ENCODE data around the gene FRMD7.

Gene FRMD7, protein sequence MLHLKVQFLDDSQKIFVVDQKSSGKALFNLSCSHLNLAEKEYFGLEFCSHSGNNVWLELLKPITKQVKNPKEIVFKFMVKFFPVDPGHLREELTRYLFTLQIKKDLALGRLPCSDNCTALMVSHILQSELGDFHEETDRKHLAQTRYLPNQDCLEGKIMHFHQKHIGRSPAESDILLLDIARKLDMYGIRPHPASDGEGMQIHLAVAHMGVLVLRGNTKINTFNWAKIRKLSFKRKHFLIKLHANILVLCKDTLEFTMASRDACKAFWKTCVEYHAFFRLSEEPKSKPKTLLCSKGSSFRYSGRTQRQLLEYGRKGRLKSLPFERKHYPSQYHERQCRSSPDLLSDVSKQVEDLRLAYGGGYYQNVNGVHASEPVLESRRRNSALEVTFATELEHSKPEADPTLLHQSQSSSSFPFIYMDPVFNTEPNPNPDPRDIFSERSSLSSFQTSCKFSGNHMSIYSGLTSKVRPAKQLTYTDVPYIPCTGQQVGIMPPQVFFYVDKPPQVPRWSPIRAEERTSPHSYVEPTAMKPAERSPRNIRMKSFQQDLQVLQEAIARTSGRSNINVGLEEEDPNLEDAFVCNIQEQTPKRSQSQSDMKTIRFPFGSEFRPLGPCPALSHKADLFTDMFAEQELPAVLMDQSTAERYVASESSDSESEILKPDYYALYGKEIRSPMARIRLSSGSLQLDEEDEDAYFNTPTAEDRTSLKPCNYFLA

DNA sequence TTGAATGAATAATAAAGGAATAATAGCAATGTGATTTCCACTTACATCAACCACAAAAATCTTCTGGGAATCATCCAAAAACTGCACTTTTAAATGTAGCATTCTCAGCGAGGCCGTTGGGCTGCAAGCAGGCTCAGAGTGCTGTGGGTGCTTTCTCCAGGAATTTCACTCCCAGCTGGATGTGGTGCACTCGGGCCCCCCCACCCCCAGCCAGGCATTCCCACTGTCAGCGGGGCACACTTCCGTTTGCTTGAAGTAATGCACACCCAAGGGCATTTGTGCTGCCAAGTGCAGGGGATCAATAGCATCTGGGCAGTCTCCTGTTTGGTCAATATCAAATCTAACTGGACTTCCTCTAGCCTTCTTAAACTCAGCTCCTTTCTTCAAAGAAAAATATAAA lies at the start of gene FRMD7:
FRMD7 (minus strand) TSS at position 278 of the 400 bp plus-strand sequence; CDS start at position 102, 176 bp downstream.
- DNase-seq (ENCODE audit: low read depth): no peak
- TF ChIP-seq, protein P1, sequence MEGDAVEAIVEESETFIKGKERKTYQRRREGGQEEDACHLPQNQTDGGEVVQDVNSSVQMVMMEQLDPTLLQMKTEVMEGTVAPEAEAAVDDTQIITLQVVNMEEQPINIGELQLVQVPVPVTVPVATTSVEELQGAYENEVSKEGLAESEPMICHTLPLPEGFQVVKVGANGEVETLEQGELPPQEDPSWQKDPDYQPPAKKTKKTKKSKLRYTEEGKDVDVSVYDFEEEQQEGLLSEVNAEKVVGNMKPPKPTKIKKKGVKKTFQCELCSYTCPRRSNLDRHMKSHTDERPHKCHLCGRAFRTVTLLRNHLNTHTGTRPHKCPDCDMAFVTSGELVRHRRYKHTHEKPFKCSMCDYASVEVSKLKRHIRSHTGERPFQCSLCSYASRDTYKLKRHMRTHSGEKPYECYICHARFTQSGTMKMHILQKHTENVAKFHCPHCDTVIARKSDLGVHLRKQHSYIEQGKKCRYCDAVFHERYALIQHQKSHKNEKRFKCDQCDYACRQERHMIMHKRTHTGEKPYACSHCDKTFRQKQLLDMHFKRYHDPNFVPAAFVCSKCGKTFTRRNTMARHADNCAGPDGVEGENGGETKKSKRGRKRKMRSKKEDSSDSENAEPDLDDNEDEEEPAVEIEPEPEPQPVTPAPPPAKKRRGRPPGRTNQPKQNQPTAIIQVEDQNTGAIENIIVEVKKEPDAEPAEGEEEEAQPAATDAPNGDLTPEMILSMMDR (conservative IDR thresholded peaks at IDR 0.05; ENCODE audit: control insufficient read depth, insufficient read depth, low read depth, low read length): no peak
- no peak within 1 kb of the TSS for H3K4me3 ChIP-seq (ENCODE audit: control insufficient read depth, low read depth, low read length)

DNA sequence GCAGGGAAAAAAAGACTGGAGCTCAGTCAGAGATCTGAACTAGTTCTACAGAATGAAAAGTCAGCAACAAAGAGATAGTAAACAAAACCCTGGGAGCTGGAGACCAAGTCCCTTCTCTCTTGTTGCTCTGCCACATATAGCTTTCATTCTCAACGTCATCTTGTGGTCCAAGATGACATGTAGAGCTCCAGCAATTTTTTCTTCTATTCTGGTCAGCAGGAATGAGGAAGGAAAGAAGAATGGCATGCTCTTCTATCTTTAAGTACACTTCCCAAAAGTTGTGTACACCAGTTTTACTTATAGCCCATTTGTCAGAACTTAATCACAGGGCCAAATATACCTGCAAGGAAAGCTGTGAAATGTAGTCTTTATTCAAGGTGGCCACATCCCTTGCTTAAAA lies 45.8 kb upstream of the FRMD7 start:
- H3K4me3 ChIP-seq (ENCODE audit: control insufficient read depth, low read depth, low read length): no peak overlapping the region
- TF ChIP-seq, protein P1 (conservative IDR thresholded peaks at IDR 0.05; ENCODE audit: control insufficient read depth, insufficient read depth, low read depth, low read length): no peak
- no peak for DNase-seq (ENCODE audit: low read depth)

DNA sequence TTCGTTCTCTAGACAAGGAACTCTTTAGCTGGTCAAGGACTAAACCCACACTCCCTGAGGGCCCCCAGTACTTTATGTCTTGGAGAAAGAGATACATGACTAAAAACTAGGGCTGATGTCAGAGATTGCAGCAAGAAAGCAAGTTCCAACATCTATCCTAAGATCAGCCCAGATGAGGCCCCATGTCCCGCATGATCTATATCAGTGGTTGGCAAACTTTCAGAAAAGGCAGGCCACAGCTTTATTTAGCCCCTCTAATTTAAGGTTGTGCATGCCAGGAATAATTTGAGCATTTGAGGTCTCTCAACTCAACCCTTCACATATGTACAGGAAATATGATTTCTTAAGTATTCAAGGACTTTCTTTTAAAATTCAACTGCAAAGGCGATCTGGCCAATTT lies 44.1 kb upstream of the FRMD7 start:
- no peak overlapping the region for H3K4me3 ChIP-seq (ENCODE audit: control insufficient read depth, low read depth, low read length)
- no peak for DNase-seq (ENCODE audit: low read depth)
- TF ChIP-seq, protein P1 (conservative IDR thresholded peaks at IDR 0.05; ENCODE audit: control insufficient read depth, insufficient read depth, low read depth, low read length): no peak

DNA sequence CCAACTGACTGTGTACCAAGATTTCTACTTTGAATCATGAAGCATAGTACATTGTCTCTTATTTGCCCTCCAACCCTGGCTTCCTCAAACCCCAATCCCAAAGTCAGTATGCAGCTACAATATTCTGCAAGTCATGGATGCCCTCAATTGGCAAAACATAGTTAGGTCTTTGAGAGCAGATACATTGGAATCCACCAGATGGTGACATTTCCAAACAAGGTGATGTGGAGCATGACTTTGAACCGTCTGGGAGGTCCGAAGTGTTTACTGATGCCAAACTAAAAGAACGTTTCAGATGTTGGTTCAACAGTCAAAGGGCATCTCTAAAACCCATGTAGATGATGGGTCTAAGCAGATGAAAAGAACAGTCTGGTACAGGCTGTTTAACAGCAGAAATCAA lies 43.7 kb upstream of the FRMD7 start:
- TF ChIP-seq, protein P1 (conservative IDR thresholded peaks at IDR 0.05; ENCODE audit: control insufficient read depth, insufficient read depth, low read depth, low read length): no peak
- DNase-seq (ENCODE audit: low read depth): no peak
- no peak overlapping the region for H3K4me3 ChIP-seq (ENCODE audit: control insufficient read depth, low read depth, low read length)

DNA sequence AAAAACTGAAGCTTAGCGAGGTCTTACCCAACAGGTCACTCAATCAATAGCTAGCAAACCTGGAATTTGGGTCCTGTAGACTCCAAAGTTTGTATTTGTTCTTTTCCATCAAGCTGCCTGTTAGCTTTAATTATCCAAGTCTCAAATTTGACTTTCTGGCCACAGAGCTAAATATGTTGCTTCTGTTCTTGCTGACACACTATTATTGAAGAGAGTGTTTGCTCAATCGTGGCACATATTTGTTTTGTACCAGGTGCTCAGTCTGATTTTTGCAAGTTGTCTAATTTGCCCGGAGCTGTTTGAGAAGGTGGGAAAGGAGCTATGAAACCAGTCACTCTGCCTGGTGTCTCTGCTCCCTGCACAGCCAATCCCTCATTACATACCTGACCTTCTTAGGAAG lies 41.7 kb upstream of the FRMD7 start:
- DNase-seq (ENCODE audit: low read depth): no peak
- TF ChIP-seq, protein P1 (conservative IDR thresholded peaks at IDR 0.05; ENCODE audit: control insufficient read depth, insufficient read depth, low read depth, low read length): no peak
- no peak overlapping the region for H3K4me3 ChIP-seq (ENCODE audit: control insufficient read depth, low read depth, low read length)

DNA sequence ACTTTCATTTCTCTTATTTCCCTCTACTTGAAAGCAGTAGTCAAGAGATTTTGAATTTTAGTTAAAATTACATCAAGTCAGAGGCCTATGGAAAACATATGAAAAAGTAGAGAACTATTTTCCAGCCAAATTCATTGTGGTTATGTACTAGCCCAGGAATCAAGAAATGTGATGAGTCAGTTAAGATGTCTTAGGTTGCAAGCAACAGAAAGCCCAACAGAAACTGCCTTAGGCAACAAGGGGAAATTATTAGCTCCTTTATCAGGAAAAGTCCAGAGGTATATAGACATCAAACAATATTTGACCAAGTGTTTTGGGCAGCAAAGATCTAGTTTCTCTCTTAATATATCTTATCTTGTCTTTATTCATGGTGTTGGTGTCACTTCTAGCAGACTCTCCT lies 37.8 kb upstream of the FRMD7 start:
- peak; percentile 18 for DNase-seq (ENCODE audit: low read depth)
- TF ChIP-seq, protein P1 (conservative IDR thresholded peaks at IDR 0.05; ENCODE audit: control insufficient read depth, insufficient read depth, low read depth, low read length): no peak
- no peak overlapping the region for H3K4me3 ChIP-seq (ENCODE audit: control insufficient read depth, low read depth, low read length)

Measured in fibroblast of mammary gland (primary cell).